ENCODE results near the gene PARD3B. TPM values are rescaled to one million over a fixed set of nuclear protein-coding genes. Genes with fewer than 3 reads are reported as not detected.

PARD3B gene
- total RNA-seq, 1 donor from 2014 or later: 29.4 TPM

- DNase-seq (ENCODE audit: low spot score): no peak
These were observed 1084.0 kb downstream of the PARD3B start for GRCh38 chr2:205629091-205629776.

GRCh38 chr2:205633994-205634393 lies 1088.7 kb downstream of the PARD3B start:
- DNase-seq (ENCODE audit: low spot score): no peak

GRCh38 chr2:205636549-205637319 lies 1091.5 kb downstream of the PARD3B start:
- DNase-seq (ENCODE audit: low spot score): no peak

GRCh38 chr2:205637320-205637602 lies 1092.0 kb downstream of the PARD3B start:
- no peak for DNase-seq (ENCODE audit: low spot score)

- DNase-seq (ENCODE audit: low spot score): no peak
These were observed 1092.7 kb downstream of the PARD3B start for GRCh38 chr2:205637779-205638503.

GRCh38 chr2:205640716-205641115 lies 1095.4 kb downstream of the PARD3B start:
- DNase-seq (ENCODE audit: low spot score): no peak

- DNase-seq (ENCODE audit: low spot score): no peak
These were observed 1097.5 kb downstream of the PARD3B start for GRCh38 chr2:205642599-205643356.

- no peak for DNase-seq (ENCODE audit: low spot score)
These were observed 1098.2 kb downstream of the PARD3B start for GRCh38 chr2:205643391-205643885.

- DNase-seq (ENCODE audit: low spot score): no peak
These were observed 1098.7 kb downstream of the PARD3B start for GRCh38 chr2:205644018-205644417.

- no peak for DNase-seq (ENCODE audit: low spot score)
These were observed 1101.4 kb downstream of the PARD3B start for GRCh38 chr2:205646680-205647079.

GRCh38 chr2:205650450-205650849 lies 1105.2 kb downstream of the PARD3B start:
- DNase-seq (ENCODE audit: low spot score): no peak

GRCh38 chr2:205650931-205651330 lies 1105.7 kb downstream of the PARD3B start:
- DNase-seq (ENCODE audit: low spot score): no peak

- no peak for DNase-seq (ENCODE audit: low spot score)
These were observed 1106.4 kb downstream of the PARD3B start for GRCh38 chr2:205651719-205652118.

GRCh38 chr2:205654878-205655605 lies 1109.8 kb downstream of the PARD3B start:
- no peak for DNase-seq (ENCODE audit: low spot score)

- no peak for DNase-seq (ENCODE audit: low spot score)
These were observed 1110.6 kb downstream of the PARD3B start for GRCh38 chr2:205655779-205656456.

- no peak for DNase-seq (ENCODE audit: low spot score)
These were observed 1111.2 kb downstream of the PARD3B start for GRCh38 chr2:205656461-205656860.

GRCh38 chr2:205656941-205657340 lies 1111.7 kb downstream of the PARD3B start:
- no peak for DNase-seq (ENCODE audit: low spot score)

- no peak for DNase-seq (ENCODE audit: low spot score)
These were observed 1112.3 kb downstream of the PARD3B start for GRCh38 chr2:205657579-205657978.

GRCh38 chr2:205658068-205658467 lies 1112.8 kb downstream of the PARD3B start:
- no peak for DNase-seq (ENCODE audit: low spot score)

- no peak for DNase-seq (ENCODE audit: low spot score)
These were observed 1113.3 kb downstream of the PARD3B start for GRCh38 chr2:205658572-205658971.
